ENCODE measurements around the gene CCDC92.
"Not testable (repeated sequence)": the region's sequence is repeated elsewhere in the genome, so short reads cannot be mapped to it uniquely, and the experiment has no call there.

CCDC92 gene

DNA sequence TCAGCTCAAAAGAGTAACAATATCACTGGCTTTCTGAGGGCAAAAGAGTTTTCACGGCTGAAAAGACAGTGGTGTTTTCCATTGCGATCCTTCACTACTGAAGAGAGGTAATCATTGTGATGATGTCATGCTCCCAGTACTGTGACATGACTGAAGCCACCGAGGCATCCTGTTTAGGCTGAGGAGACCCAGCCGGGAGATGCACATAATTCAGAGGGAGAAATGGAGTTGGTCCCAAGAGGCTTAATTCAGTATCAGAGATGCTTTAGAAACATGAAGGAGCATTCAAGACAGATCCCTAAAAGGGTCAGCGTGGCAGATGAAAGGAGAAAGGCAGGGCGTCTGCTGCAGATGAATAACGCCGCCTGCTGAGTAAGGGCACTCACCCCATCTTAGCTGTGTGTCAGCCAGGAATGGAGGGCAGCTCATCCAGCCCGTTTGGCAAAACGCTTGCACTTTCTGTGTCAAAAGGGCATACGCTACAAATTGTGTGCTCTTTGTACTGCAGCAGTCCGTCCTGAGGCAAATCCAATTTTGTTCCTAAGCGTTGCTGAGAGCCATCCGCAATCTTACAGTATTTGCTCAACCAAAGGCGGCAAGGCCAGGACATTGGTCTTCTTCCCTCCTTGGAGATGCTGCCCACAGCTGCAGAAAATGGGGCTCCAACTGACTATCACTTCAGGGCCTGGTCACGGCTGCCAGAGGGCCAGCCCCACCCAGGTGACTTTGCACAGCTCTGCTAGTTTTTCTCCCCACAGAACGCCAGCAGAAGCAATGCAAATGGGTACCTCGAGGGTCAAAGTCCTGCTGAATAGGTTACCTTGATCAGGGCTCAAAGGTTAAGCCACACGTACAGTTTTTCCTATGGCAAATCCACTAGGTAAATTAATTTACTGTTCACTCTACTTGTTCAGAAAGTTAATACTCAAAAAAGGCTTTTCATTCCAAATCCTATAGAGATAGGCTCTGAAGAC lies 23.5 kb downstream of the CCDC92 start:
- no peak for DNase-seq (ENCODE audit: low spot score)

DNA sequence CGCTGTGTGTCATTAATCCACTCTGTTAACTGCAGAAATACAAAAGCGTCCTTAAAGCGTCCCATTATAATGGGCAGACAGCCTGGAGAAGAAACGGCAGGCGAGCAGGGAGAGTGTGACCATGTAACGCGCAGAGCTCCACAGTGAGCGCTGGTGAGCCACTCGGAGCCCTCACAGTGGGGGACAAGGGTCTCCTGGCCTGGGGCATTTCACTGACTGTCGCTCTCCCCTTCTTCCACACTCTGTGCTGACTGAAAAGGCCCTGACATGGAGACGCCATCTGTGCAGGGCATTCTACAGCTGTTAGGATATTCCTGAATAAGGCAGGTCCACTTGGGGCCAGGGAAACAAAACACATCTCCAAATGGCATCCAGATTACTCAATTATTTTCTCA lies 24.2 kb downstream of the CCDC92 start:
- no peak for DNase-seq (ENCODE audit: low spot score)

DNA sequence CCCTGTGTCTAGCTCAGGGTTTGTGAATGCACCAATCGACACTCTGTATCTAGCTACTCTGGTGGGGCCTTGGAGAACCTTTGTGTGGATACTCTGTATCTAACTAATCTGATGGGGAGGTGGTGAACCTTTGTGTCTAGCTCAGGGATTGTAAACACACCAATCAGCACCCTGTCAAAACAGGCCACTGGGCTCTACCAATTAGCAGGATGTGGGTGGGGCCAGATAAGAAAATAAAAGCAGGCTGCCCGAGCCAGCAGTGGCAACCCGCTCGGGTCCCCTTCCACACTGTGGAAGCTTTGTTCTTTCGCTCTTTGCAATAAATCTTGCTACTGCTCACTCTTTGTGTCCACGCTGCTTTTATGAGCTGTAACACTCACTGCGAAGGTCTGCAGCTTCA lies 25.1 kb downstream of the CCDC92 start:
- not testable (repeated sequence) for DNase-seq (ENCODE audit: low spot score)

DNA sequence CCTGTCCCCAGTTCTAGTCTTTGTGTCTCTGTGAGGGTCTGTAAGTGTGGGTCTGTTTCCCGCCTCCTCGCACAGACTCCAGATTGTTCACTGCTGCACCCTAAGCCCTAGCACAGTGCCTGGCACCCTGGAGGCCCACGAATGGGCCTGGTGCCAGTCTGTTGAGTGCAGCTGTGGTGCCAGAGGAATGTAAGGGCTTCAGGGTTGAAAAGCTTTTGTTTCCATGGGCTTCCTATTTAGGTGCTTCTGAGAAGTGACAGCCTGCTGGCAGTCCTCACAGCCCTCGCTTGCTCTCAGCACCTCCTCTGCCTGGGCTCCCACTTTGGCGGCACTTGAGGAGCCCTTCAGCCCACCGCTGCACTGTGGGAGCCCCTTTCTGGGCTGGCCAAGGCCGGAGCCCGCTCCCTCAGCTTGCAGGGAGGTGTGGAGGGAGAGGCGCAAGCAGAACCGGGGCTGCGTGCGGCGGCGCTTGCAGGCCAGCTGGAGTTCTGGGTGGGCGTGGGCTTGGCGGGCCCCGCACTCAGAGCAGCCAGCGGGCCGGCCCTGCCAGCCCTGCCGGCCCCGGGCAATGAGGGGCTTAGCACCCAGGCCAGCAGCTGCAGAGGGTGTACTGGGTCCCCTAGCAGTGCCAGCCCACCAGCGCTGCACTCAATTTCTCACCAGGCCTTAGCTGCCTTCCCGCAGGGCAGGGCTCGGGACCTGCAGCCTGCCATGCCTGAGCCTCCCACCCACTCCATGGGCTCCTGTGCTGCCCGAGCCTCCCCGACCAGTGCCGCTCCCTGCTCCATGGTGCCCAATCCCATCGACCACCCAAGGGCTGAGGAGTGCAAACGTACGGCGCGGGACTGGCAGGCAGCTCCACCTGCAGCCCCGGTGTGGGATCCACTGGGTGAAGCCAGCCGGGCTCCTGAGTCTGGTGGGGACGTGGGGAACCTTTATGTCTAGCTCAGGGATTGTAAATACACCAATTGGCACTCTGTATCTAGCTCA lies 25.8 kb downstream of the CCDC92 start:
- DNase-seq (ENCODE audit: low spot score) = not testable (repeated sequence)

DNA sequence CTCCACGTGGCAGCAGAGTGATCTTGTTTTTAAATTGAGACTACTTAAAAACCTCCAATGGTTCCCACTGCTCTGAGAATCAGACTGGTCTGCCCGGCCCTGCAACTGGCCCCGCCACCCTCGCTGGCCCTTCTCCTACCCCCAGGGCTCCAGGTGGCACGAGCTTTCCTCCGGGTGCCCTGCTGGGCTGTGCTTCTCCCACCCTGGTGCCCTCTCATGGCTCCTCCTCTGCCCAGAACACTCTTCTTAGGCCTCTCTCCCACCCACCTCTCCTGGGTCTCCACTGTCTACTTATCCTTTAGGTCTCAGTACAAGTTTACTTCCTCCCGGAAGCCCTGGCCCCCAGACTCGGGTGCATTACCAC lies 26.5 kb downstream of the CCDC92 start:
- DNase-seq (ENCODE audit: low spot score) = no peak

DNA sequence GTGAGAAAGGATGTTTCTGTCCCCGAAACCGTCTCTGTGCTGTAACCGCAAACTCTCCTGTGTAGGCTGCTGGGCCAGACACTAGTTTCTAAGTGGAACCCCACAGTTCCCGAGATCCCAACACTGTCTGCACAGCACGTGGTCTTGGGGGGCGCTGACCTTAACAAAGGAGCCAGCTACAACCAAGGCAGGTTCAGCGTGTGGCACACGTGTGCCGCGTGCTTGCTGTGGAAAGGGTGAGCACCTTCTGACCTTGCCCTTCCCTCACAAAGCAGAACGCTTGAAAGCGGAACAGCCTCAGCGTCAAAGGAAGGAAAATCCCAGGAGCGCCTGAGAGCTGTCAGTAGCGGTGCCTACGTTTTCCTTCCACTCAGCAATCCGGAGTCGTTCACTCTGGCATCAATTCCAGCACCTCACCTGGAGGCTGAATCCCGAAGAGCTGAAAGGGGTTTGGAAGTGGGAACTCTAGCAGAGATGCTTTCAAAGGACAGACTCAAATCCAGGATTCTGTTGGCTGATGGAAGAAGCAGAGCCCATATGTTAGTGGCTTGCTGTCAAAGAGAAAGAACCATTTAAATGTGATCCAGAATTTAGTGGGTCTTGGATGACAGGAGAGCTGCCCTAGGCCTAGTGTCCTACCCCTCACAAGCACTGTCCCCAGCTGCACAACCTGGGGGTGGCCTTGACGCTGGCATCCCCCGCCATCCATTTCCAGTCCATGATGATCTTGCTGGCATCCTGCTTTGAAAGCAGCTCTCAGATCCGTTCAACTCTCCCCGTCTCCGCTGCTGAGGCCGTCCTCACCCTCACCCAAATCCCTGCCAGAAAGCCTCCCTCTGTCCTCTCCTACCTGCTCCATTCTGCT lies 27.1 kb downstream of the CCDC92 start:
- no peak for DNase-seq (ENCODE audit: low spot score)

DNA sequence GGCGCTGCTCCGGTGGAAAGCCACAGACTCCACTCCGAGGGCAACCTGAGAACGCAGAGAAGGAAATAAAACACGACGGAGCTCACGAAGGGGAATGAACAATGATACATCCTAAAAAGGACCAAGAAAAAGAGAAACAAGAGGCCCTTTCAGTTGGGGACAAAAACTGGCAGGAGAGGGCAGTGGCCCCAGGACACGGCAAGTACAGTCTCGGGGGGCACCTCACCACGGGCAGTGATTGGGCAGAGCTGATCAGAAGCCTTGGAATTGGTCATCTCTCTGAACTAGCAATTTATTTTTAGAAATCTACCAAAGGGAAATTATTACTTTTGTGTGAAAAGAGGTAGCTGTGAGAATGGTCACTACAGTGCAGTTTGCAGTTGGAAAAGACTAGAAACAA lies 27.9 kb downstream of the CCDC92 start:
- DNase-seq (ENCODE audit: low spot score) = no peak

DNA sequence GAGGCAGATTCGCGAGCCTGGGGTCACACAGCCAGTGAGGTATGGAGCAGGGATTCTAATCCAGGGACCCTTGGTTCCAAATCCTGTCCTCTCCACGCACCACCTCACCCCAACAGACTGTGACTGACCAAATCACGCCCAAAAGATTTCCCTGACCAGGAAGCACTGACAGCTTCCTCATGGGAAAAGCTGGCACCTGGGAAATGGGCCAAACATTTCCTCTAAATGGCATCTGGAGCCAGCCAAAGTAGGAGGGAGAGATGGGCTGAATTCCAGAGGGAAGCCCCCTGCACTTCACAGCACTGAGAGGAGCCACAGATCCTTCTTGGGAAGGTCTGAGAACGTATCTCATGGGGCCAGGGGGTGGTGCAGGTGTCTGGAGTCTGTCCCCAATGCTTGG lies 28.8 kb downstream of the CCDC92 start:
- no peak for DNase-seq (ENCODE audit: low spot score)

DNA sequence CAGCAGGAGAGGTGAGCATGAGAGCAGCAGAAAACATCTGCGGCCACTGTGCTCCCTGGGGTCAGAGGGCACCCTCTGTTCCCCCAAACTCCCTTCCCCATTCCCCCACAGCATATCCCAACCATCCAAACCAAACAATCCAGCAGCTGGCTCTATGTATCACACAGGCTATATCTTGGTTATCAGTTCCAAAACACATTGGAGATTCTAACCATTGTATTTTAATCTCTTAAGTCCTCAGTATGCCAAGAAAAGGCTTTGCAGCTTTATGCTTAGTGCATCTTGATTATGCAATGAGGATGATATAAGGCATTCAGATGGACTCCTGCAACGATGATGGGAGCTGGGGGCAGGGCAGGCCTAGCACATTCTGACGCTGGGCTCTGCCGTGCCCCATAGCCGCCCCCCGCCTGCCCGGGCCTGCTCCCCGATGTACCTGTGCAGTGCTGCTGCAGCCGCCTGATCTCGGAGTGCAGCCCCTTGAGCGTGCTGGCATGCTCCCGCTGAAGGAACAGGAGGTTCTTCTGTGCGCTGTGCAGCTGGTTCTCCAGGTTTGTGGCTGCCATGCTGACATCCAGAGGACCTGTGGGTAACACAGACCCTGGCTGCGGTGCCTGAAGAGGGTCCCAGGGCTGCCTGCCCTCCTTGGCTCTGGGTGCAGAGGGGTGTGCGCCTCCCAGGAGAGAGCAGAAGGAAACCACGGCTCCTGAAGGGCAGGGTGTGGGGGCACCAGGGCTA lies 29.6 kb downstream of the CCDC92 start:
- DNase-seq (ENCODE audit: low spot score) = no peak

DNA sequence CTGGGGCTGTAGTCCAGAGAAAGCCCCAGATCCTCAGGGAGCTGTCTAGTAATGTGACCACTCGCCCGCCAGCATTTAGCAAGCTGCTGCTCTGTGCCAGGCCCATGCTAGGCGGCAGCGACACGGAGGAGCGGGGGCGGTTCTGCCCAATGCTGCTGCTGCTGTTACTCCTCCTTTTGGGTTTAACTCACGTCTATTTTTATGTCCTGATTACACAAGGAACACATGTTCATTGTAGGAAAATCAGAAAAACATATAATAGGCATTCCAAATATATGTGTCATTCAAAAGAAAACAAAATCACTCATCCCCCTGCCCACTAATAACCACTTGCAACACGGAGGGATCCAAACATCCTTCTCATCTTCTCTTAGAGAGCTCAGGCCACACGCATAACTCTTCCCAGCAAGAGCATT lies 30.4 kb downstream of the CCDC92 start:
- no peak for DNase-seq (ENCODE audit: low spot score)

DNA sequence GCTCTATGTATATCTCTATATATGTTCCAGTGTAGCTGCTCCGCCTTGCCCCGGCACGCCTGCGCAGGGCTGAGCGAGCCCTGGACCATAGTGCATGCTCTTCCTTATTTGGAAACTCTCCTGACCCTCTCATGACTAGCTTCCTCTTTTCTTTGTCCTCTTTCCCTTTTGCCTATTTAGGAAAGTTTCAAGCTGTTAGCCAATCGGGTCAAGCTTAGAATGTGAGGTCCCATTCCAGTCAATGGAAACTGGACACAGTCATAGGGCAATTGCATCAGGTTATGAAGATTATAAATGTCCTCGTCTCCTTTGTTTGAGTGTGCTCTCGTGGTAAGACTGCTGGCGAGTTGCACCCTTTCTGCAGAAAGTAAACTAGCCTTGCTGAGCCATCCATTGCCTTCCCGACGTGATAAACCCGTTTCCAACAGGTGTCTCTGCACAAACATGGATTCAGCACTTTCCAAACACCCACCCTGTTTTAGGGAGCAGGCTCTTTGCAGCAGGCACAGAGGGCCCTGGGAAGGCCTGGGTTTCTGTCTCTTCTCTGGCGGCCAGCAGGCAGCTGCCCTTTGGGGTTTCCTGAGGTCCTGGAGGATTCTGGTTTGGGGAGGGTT lies 30.9 kb downstream of the CCDC92 start:
- DNase-seq (ENCODE audit: low spot score) = no peak

DNA sequence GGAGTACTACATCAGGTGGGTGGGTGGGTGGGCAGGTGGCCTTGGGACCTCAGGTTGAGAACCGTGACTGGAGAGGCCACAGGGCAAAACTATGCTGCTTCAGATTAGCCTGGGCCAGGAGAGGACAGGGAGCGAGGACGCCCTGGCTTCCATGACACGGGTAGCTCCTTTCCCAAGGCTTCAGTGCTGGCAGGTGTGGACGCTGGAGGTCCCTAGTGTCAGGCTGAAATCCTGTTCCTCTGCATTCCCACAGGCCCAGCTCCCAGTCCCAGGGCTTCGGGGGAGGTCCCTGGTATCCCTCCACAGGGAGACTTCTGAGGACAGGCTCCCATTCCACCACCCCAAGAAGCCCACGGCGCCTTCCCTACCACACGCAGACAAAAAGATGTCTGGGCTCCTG lies 31.6 kb downstream of the CCDC92 start:
- no peak for DNase-seq (ENCODE audit: low spot score)

DNA sequence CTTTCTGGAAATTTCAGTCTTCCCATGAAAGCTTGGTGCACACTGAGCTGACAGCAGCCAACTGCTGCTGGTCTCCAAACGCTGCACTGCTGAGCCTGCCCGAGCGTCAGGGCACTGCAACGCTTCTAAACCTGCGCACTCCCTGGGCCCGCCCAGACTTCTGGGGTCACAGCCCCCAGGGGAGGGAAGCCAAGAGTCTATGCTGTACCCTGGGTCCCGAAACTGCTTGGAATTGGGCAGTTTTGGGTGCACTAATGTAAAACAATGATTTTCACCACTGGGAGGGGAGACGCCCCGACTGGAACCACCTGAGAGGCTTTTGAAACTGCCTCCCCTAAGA lies 32.0 kb downstream of the CCDC92 start:
- DNase-seq (ENCODE audit: low spot score) = no peak

DNA sequence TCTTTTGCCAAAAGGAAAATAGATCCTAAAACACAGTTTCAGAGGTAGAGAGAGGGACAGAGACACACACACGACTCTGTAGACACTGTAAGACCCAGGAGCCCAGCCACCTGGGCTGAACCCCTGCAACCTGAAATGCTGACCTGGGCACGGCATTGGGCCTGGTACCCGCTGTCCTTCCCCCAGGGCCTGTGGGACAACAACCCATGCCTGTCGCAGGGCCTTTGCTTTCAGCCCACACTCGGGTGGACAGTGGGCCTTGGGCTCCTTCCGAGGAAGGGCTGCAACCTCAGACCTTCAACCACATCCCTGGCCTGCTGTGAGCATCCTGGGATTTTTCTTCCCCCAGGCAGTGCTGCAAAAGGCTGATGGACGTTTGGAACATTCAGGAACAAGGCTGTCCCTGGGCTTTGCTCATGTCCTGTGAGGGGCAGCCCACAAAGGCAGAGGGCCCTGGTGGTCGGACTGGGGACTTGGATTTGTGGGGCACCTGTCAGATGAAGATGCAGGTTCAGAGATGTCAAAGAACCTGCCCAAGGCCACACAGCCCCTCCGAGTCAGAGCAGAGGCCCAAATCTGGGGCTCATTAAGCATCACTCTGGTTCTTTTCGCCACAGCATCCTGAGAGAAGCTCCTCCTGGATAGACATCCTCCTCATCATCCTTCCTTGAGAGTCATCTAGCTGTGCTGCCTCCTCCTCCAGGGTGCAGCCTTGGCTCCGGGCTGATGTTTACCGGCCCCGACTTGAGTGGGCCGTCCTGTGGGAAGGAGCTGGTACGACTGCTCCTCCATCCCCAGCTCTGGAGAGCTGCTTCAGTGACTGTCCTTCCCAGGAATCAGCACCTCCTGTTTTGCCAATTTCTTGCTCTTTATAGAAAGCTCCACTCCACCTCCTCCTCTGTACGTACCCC lies 32.7 kb downstream of the CCDC92 start:
- DNase-seq (ENCODE audit: low spot score) = no peak

DNA sequence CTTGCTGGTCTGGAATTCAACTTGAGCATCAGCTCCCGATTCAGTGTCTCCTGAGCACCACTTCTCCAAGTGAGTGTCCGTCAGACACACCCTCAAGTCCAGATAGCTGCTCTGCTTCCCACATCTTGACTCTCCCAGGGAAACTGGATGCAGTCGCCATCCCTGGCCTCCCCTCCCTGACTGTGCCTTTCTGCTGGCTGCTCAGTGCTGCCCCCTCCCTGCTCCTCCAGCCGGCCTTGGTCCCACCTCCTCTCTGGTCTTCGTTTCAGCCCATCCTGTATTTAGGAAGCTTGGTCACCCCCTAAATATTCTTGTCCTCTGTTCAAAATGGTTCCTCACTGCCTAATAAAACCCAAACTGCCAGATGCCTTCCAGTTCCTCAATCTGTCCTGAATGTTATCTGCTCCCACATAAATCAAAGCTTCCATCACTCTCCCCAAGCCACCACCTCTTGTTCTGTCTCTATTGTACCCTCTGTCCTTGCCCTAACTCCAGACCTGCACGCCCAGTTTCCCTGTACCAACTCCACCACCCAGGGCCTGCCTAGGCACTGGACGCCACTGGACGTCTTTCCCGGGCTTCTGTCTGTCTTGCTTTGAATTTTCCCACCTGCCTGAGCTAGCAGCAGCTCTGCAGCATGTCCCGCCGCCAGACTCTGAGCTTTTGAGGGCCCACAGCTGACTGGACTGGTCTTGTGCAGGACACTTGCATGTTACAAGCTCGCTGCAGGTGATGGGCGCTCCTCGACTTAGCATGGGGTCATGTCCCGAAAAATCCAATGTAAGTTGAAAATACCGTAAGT lies 33.8 kb downstream of the CCDC92 start:
- DNase-seq (ENCODE audit: low spot score) = no peak

DNA sequence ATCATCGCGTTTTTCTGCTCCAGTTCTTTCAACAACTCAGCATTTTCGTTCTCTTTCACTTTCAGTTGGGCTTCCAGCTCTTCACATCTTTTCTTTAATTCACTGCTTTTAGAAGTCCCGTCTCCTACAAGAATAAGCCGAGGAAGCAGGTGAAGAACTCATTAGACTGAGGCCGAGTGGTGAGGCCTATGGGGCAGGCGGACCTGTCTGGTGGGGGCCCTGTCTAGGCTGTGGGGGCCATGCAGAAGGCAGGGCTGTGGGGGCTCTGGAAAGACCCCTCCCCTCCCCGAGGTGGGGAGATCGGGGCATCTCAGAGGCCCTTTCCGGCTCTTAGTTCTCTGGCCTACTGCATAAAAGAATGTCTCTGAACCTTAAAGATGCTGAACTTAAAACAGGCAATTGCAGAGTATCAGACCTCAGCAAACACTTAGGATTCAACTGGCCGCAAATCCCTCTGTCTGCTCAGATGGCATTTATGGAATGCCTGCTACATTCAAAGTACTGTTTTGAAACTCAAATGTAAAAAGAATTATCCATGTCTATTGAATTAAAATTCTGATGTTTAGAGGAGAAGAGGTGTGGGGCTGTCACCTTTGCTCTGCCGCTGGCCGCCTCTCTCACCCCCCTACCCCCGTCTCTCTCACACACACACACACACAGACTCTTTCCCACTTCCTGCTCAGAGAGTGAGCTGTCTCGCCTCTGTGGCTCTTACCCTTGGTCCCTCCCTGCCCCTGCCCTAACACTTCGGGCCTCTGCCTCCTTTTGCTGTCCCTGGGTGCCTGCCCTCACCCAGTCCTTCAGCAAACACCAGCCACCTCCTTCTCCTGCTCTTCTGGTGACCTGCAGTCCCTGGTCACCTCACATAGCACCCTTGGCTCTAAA lies 34.7 kb downstream of the CCDC92 start:
- no peak for DNase-seq (ENCODE audit: low spot score)

DNA sequence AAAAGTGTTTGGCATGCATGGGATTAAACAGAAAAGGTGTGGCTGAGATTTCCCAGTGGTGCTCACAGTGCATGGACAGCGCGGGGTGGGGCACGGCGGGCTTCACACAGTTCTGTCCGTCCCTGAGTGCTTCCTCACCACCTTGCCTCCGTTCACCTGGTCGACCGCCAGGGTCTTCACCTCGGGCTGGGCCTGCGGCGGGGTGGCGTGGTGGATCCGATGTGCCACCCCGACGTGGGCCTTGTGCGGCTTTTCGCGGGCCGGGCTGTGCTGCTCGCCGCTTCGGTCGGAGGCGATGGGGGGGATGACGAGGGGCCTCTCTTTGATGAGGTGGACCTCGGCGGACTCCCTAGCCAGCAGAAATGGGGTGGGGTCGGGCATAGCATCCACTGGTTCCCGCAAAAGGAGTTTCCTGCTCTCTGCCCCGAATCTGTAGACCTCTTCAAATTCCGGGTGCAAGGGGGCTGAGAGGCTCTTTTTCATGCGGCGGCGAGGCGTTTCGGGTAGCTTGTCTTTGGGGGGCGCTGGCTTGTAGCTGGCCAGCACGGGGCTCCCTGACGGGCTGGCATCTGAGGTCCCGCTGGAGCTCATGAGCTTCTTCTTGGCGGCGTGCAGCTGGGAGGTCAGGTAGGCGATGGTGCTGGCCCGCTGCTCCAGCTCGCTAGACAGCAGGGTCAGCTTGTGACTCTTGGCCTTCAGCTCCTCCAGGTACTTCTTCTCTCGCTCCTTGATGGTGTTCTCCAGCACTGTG lies 35.5 kb downstream of the CCDC92 start:
- no peak for DNase-seq (ENCODE audit: low spot score)

All from hematopoietic multipotent progenitor cell treated with erythropoietin and hydrocortisone succinate and interleukin-3 and kit ligand, for 17 days (in vitro differentiated cells).